ENCODE data around the gene MED7. TPM values are rescaled to one million over a fixed set of nuclear protein-coding genes. Genes with fewer than 3 reads are reported as not detected.

Gene MED7
- total RNA-seq, 6 donors from 2014 or later = 8.5 to 16.7 (median 10.3) TPM

DNA sequence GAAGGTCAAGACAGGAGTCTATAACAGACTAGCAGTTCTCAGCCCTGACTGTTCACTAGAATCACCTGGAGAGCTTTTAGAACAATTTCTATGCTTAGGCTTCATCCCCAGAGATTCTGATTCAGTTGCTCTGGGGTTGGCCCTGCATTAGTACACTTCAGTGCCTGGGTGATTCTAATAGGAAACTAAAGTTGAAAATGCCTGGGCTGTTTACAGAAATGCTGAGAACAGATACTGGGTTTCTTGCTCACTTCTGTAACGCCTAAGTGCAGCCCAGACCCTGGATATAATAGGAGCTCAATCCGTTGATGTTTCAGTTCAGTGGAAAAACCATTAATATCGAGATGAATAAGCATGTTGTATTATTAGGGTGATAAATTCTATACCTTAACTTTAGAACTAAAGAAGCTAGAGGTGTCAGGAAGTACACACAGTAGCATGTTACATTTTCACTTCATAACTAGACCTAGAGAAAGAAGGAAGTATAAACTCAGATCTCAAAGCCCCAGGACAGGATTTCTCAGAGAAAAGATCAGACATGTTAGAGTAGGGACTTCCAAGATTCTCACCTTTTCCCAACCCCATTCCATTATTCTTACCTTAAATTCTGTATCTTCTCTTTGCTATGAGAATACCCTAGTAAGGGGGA, 54.2 kb downstream of the MED7 start:
- no peaks in the 10 kb centered on the region for H3K27me3 ChIP-seq
- TF ChIP-seq POLR2AphosphoS5 (IDR thresholded peaks at IDR 0.05) (no peak), POLR2A (IDR thresholded peaks at IDR 0.05) (no peak), EP300 (IDR thresholded peaks at IDR 0.05) (no peak)
- TF ChIP-seq, protein P1, sequence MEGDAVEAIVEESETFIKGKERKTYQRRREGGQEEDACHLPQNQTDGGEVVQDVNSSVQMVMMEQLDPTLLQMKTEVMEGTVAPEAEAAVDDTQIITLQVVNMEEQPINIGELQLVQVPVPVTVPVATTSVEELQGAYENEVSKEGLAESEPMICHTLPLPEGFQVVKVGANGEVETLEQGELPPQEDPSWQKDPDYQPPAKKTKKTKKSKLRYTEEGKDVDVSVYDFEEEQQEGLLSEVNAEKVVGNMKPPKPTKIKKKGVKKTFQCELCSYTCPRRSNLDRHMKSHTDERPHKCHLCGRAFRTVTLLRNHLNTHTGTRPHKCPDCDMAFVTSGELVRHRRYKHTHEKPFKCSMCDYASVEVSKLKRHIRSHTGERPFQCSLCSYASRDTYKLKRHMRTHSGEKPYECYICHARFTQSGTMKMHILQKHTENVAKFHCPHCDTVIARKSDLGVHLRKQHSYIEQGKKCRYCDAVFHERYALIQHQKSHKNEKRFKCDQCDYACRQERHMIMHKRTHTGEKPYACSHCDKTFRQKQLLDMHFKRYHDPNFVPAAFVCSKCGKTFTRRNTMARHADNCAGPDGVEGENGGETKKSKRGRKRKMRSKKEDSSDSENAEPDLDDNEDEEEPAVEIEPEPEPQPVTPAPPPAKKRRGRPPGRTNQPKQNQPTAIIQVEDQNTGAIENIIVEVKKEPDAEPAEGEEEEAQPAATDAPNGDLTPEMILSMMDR (IDR thresholded peaks at IDR 0.05) = no peak
- H3K27ac ChIP-seq = no peak overlapping the region
- H3K36me3 ChIP-seq = no peaks in the 10 kb centered on the region
- no peak for ATAC-seq (ENCODE audit: low FRiP score in 2 of 2)
- H3K4me1 ChIP-seq = no peaks in the 10 kb centered on the region
- H3K4me3 ChIP-seq = no peak overlapping the region
- no peaks in the 10 kb centered on the region for H3K9me3 ChIP-seq
- DNase-seq = no peak
- WGBS, 2 donors = 70 to 89% methylated on average over 3 of the region's 3 CpGs

Other genes with a start within 250 kb of the MED7 start
- gene TIMD4, start 179.6 kb downstream of the MED7 start, total RNA-seq = under 1 TPM in 2 of 6 donors, not detected in 4; 0.31 to 0.54 TPM
- 1 to 10 TPM in 1 of 6 donors, under 1 TPM in 3, not detected in 2; 0.34 to 4.2 (median 0.62) TPM for gene HAVCR1, start 83.7 kb downstream of the MED7 start, total RNA-seq
- gene HAVCR2, start 33.8 kb downstream of the MED7 start, total RNA-seq = 10 to 100 TPM; 15.2 to 42.6 (median 38.4) TPM
- not detected for gene GARIN3, start 23.4 kb upstream of the MED7 start, total RNA-seq
- gene ITK, start 38.0 kb upstream of the MED7 start, total RNA-seq = 10 to 100 TPM in 1 of 6 donors, 1 to 10 TPM in 5; 5.0 to 15.2 (median 7.0) TPM
- 10 to 100 TPM; 39.6 to 71.8 (median 47.7) TPM for gene CYFIP2, start 123.3 kb upstream of the MED7 start, total RNA-seq